Ramos (cell line): ENCODE measurements around the gene SYT6.

ENCODE experiments used
- in situ Hi-C: fragments of 300-500 bp; cut with MboI; formaldehyde crosslinking; loops from one replicate; pipeline ENCODE4 v1.14.3; 2022; ENCODE audit warnings: low sequenced_read_pairs; ENCODE audit not compliant: unreplicated experiment

Gene SYT6

DNA sequence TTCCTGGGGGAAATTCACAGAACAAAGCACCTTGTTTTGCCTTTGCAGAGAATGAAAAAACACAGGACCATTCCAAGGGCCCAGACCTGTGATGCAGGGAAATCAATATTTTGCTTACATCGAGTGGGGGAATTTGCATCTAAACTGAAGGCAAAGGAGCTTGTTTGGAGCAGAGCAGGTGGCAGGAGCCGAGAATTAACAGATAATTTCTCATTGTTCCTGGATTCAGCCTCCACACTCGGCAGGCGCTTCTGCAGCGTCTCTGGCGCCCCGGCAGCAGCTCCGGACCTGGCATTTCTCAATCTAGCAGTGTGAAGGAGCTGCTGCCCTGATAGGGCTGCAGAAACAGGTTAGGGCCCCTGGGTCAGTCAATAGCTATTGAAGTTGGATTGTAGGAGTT, 2.0 kb upstream of the SYT6 start:
- in situ Hi-C loops = no loop called here

DNA sequence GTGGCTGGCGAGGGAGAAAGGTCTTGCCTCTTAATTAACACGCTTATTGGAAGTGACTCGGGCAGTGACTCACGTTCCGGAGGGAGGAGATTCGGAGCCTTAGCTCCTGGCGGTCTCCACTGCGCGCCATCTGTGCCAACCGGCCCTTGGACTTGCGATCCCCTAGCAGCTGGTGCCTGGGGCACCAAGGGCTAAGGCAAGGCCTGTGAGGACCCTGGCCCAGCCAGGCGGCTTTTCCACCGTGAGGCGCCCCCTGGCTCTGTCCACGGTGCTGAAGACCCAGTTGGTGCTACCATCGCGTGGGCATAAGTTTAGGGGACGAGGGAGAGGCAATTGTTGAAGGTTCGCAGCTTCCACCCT, 1.3 kb upstream of the SYT6 start:
- in situ Hi-C loops = no loop called here

DNA sequence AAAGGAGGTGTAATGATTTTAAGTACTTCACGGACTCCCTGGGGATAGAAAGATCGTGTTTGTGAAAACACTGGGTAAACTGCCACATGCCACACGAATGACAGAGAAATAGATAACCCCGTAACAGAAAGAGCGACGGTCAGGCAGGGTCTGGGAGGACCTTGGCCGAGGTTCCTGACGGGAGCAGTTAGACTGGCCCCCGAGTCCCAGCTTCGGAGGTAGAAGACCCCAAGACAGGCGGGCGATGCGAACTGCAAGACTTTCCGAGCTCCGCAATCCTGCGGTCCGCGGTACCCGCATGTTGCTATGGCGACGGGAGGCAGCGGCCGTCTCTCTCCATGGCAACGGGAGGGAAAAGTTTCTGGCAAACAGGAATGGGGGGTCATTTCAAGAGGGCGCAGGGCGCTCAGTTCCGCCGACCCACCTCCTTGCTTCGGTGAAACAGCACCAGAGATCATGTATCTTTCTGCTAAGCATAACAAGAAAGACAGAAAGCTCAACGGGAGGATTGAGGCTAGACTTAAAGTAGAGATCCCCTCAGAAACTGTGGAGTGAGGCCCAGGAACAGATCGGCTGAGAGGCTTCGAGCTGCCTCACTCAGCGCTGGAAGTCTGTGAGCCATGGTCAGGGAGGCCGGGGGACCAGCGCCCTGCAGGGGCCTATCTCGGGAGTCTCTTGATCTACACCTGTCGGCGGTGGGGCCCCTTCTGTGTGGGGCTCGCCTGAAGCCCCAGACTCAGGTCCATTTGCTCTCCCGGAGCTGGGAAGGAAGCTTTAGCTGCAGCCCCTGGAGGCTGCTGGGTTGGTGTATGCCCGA, 685 bp upstream of the SYT6 start:
- in situ Hi-C loops = no loop called here

DNA sequence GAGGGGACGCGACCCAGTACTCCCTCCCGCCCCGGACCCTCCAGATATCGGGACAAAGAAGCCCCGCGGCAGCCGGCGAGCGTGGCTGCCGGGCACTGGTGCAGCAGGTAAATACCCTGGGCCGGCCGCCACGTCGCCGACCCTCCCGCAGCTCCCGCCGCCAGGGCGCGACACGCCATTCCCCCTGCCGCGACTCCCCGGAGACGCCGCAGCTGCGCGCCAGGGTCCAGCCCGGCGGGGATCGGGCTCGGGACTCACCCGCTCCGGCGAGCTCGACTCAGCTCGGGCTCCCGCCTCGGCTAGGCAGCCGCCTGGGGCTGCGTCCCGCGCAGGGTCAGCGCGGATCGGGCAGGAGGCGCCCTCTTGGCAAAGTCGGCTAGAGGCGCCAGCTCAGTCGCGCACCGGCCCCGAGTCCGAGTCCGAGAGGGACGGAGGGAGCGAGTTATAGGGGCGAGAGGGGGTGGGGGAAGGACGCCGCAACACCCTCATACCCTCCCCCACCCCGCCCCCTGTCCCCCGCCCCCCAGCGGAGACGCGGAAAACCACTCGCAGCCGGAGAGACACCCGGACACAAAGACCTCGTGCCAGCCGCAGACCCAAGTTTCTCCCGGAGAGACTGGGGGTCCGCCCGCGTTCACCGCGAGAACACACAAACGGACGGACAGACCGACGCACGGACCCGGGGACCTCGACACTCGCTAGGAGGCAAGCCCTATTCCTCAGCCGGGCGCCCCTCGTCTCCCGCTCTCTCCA, 985 bp downstream of the SYT6 start:
- in situ Hi-C loops = no loop called here

DNA sequence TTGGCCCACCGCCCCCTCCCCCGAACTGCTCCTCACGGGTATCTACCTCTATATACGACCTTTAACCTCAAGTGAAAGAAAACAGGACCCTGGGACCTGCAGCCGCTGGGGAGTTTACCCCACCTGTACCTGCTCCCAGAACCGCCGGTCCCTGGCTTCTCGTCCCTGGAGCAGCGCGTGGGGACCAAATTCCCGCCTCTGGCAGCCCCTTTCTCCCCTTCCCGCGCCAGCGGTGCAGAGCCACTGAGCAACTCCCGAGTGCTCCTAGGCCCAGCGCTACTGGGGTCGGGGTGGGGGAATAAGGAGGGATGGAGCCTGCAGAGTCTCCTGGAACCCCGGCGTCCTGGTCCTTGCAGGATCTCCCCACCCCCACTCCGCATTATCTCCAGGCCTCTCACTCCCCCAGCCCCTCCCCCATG, 1.6 kb downstream of the SYT6 start:
- in situ Hi-C loops = no loop called here

- in situ Hi-C loops = no loop called here
These were observed 3.7 kb downstream of the SYT6 start for GRCh38 chr1:114150016-114150415.

DNA sequence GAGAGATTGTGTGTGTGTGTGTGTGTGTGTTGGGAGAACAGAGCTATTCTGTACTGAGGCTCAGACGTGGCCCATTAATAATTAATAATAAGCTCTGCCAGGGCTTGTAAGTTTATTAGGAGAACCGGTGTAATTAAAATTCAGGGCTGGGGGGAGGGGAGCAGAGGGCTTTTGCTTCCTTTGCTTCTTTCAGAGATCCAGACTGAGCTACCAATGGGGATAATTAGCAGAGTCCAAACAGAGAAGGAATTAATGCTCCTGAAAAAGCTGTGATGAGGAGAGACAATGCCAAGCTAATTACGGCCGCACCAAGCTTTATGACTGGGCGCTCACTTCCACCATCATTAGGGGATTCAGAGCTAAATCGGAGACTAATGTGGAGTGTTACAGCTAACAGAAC, 4.5 kb downstream of the SYT6 start:
- in situ Hi-C loops = no loop called here

DNA sequence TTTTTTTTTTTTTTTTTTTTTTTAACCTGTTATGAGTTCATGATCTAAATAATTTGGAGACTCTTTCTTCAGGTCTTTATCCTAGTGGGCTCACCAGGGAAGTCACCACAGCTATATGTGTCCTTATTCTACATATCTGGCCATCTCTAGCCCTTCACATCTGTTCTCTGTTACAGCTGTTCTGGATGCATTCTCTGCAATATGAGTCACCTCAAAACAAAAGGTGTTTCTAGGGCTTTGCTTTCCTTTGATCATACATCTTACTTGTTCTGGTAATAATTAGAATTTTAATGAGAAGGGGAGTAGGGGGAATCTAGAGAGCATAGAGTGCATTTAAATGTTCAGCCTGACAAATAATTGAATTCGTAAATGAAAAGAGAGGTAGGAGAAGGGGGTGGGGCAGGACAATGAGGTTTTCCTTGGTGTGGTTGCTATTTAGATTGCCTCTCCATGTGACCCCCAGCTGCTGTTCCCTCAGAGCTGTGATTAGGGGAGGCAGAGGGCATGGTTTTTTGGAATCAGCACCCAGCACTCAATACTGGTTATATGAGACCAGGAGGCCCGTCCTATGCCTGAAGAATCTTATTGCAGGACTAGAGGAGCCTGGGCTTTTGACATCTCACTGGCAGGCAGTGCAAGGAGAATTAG, 8.0 kb downstream of the SYT6 start:
- in situ Hi-C loops = no loop called here

DNA sequence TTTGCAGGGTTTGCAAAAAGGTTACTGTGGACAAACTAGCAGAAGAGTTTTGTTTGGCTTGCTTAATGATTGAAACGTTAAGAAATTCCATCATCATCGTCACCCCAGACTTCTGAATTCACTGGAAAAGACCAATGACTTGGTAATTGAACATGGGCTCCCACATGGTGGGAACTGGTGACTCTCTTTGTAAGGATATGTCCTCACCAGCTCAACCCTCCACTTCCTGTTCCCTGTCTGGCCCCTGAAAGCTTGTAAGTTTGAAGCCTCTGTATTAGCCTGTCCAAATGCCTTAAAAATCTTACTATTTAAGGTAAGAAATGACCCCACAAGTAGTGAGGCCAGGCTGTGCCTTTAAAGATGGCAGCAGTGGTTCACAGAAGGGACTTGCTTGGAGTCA, 9.7 kb downstream of the SYT6 start:
- in situ Hi-C loops = no loop called here

GRCh38 chr1:114139540-114139939, 14.1 kb downstream of the SYT6 start:
- in situ Hi-C loops = no loop called here

GRCh38 chr1:114137497-114137896, 16.2 kb downstream of the SYT6 start:
- in situ Hi-C loops = no loop called here

- in situ Hi-C loops = no loop called here
These were observed 17.9 kb downstream of the SYT6 start for GRCh38 chr1:114135786-114136185.

GRCh38 chr1:114134518-114134917, 19.2 kb downstream of the SYT6 start:
- in situ Hi-C loops = no loop called here

DNA sequence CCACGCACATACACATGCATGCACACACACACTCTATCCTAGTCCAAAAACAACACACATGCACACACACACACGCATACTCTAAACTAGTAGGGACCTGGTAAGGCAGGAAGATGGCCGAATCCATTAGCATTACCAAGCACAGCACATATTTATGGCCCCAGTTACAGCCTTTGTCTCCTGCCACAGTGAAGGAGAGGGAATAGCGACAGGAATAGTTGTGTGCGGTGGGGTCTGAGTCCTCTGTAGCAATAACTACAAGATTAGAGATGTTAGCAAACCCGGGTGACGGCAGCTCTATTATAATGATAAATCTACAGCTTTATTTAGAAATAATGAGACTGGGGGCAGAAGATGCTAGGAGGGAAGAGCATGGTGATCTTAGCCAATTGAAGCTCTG, 20.5 kb downstream of the SYT6 start:
- in situ Hi-C loops = no loop called here

GRCh38 chr1:114131526-114132220, 22.0 kb downstream of the SYT6 start:
- in situ Hi-C loops = no loop called here

- in situ Hi-C loops = no loop called here
These were observed 22.7 kb downstream of the SYT6 start for GRCh38 chr1:114130846-114131525.

DNA sequence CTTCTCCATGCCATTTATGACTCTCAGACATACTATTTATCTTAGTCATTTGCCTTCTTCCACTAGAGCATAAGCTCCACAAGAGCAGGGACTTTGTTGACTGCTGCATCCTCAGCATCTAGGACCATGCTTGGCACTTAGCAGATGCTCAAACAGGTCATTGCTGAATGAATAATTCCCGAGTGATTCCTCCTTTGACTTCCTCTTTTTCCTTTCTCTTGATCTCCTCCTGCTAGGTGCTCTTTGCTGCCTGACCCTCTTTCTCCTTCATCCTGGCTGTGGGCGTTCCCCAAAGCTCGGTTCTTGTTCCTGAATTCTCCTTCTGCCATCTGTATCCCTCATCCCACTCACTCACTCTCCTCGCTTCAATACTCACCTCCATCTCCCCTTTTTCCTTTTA, 23.5 kb downstream of the SYT6 start:
- in situ Hi-C loops = no loop called here

- in situ Hi-C loops = no loop called here
These were observed 25.4 kb downstream of the SYT6 start for GRCh38 chr1:114128293-114128692.

GRCh38 chr1:114126261-114127095, 27.2 kb downstream of the SYT6 start:
- in situ Hi-C loops = no loop called here
